Neuron (in vitro differentiated cells): Measurements from ENCODE around the gene RNF32.
"Not testable (repeated sequence)": the region's sequence is repeated elsewhere in the genome, so short reads cannot be mapped to it uniquely, and the experiment has no call there.

Source experiments
- H2AFZ ChIP-seq: one replicate; pipeline ENCODE4 v1.6.1; 2013; ENCODE audit warnings: low read depth, mild to moderate bottlenecking, inconsistent platforms, low read length, moderate library complexity
- H3K27me3 ChIP-seq: one replicate; pipeline ENCODE4 v1.6.1; 2013; ENCODE audit warnings: low read length; ENCODE audit not compliant: insufficient read depth
- H3K36me3 ChIP-seq: one replicate; pipeline ENCODE4 v1.6.1; 2013; ENCODE audit warnings: low read length; ENCODE audit not compliant: insufficient read depth
- H3K4me1 ChIP-seq: one replicate; pipeline ENCODE4 v1.6.1; 2013; ENCODE audit warnings: low read length; ENCODE audit not compliant: insufficient read depth
- H3K4me3 ChIP-seq: 2 replicates; pipeline ENCODE4 v1.5.1; 2013; ENCODE audit warnings: mild to moderate bottlenecking, low read length, moderate library complexity
- H3K9me3 ChIP-seq: one replicate; pipeline ENCODE4 v1.6.1; 2013; ENCODE audit warnings: low read length

RNF32 gene

DNA sequence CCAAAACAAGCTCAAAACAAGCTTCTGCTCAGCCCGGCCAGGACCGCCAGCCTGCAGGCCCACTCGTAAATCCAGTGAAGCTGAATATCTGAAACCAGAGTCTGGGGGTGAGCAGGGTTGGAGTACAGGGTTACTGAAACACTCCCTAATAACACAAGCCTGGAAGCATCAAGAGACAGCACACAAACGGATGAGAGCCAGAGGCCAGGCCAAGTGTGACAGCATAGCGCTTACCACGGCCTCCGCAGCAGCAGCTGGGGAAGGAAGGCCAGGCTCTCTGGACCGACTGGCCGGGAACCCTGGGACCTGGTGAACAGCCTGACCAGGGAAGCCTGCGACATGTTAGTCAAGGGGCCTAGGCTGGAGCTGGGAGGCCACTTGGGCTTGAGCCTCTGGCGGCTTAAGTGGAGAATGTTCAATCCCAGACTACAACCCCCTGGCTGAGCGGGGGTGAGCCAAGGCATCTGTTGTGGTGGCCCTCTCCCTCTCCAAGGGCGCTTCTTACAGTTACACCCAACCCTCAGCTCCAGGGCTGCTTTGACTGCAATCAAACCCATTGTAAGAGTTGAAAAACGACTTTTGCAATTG lies 21.7 kb upstream of the RNF32 start:
- Histone ChIP-seq H3K27me3 (no peaks in the 10 kb centered on the region), H2AFZ (no peak overlapping the region), H3K36me3 (no peaks in the 10 kb centered on the region), H3K4me3 (no peak overlapping the region), H3K9me3 (peaks cover 2% of the 10 kb centered on the region), H3K4me1 (peaks cover 21% of the 10 kb centered on the region)

DNA sequence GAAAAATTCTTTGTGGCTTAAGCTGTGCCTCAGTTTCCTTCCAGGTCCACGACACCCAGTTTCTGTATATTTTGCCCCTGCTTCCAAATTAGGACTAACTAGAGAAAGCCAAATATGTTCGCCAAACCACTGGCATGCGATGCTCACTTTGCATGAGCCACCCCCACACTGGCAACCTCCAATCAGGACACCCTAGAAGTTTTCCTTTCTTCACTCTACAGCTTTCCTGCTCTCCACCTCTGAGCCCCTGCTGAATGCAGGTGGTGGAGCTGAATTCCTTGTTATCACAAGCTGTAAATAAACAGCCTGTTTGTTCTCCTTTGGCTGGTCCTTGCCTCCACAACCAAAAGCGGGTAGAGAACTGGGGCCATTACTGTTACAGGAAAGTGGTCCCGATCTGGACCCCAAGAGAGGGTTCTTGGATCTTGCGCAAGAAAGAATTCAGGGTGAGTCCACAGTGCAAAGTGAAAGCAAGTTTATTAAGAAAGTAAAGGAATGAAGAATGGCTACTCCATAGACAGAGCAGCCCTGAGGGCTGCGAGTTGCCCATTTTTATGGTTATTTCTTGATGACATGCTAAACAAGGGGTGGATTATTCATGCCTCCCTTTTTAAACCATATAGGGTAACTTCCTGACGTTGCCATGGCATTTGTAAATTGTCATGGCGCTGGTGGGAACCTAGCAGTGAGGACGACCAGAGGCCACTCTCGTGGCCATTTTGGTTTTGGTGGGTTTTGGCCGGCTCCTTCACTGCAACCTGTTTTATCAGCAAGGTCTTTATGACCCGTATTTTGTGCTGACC lies 20.9 kb upstream of the RNF32 start:
- H3K27me3 ChIP-seq, H3K36me3 ChIP-seq, H2AFZ ChIP-seq, H3K4me3 ChIP-seq, H3K9me3 ChIP-seq: not testable (repeated sequence)
- H3K4me1 ChIP-seq, result peaks cover 18% of the 10 kb centered on the region

DNA sequence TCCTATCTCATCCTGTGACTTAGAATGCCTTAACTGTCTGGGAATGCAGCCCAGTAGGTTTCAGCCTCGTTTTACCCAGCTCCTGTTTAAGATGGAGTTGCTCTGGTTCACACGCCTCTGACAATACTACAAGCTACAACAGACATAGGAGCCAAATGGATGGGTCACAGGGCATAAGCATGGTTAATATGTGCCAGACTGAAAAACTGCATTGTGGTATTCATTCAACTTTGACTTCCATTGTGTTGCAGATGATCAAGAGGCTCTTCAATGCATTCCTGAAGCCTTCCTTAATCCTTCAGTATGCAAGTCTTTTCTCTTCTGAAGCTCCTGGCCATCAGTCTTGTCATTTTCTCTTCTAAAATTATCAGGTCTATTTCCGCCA lies 20.3 kb upstream of the RNF32 start:
- H3K9me3 ChIP-seq, result peaks cover 2% of the 10 kb centered on the region
- H2AFZ ChIP-seq, result no peak overlapping the region
- H3K36me3 ChIP-seq, result no peaks in the 10 kb centered on the region
- peaks cover 14% of the 10 kb centered on the region for H3K4me1 ChIP-seq
- no peaks in the 10 kb centered on the region for H3K27me3 ChIP-seq
- no peak overlapping the region for H3K4me3 ChIP-seq

DNA sequence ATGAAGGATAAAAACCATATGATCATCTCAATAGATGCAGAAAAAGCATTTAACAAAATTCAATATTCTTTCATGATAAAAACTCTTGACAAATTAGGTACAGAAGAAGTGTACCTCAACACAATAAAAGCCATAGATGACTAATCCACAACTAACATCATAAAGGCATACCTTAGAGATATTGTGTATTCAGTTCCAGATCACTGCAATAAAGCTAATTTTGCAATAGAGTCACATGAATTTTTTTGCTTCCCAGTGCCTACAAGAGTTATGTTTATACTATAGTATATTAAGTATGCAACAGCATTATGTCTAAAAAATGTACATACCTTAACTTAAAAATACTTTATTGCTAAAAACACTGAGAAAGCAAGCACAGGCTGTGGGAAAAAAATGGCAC lies 18.9 kb upstream of the RNF32 start:
- Histone ChIP-seq H3K27me3 (no peaks in the 10 kb centered on the region), H2AFZ (no peak overlapping the region), H3K4me1 (peaks cover 17% of the 10 kb centered on the region), H3K9me3 (peaks cover 2% of the 10 kb centered on the region), H3K36me3 (no peaks in the 10 kb centered on the region), H3K4me3 (no peak overlapping the region)

DNA sequence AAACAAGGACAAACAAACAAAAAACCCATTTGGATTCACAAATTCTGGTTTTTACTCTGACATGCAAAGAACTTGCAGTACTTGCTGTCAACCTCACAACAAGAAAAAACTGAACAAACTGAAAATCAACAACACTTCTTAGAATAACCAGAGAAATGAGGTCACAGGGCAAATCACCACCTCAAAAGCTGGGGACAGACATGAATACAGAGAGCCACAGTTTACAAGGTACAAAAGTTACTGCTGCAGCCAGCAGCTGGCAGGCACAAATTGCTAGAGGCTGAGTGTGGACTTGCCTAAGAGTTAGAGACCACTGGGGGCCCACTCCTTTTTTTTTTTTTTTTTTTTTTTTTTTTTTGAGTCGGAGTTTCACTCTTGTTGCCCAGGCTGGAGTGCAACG lies 15.0 kb upstream of the RNF32 start:
- Histone ChIP-seq H3K9me3 (peaks cover 7% of the 10 kb centered on the region), H3K36me3 (no peaks in the 10 kb centered on the region), H2AFZ (no peak overlapping the region), H3K4me3 (no peak overlapping the region), H3K4me1 (peaks cover 5% of the 10 kb centered on the region), H3K27me3 (no peaks in the 10 kb centered on the region)

DNA sequence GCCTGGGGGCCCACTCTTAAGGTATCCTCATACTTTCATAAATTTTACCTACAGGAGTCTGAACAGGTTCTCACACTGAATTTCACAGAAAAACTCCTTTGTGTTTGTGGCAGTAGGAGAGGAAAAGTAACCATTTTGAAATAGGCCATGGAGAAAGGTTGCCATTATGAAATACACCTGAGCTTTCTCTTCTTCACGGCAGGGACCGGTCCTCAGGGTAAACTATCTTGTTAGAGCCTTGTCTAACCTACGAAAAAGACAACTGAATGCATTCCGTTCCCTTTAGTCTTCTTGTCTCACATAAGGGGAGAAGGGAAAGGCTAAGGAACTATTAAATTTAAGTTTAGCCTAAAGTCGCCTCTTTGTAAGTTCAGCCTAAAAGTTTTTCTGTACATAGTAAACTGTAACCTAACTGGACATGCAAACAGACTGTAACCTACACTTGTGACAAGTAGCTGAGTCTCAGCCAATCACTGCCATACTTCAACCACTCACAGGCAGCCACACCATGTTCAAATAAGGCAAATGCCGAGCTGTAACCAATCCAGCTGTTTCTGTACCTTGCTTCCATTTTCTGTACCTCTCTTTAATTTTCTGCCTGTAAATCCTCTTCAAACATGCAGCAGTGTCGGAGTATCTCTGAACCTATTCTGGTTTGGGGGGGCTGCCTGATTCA lies 14.2 kb upstream of the RNF32 start:
- peaks cover 3% of the 10 kb centered on the region for H3K4me1 ChIP-seq

DNA sequence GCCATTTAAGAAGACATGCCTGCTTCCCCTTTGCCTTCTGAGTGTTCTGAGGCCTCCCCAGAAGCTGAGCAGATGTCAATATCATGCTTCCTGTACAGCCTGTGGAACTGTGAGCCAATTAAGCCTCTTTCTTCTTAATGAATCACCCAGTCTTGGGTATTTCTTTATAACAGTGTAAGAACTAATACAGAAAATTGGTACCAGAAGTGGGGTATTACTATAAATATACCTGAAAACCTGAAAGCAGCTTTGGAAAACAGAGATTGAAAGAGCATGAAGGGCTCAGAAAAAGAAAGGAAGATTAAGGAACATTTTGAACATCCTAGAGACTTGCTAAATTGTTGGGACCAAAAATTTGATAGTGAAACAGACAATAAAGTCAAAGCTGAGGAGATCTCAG lies 12.0 kb upstream of the RNF32 start:
- Histone ChIP-seq H3K27me3 (no peaks in the 10 kb centered on the region), H3K4me3 (no peak overlapping the region), H3K9me3 (peaks cover 5% of the 10 kb centered on the region), H2AFZ (no peak overlapping the region), H3K4me1 (peaks cover 3% of the 10 kb centered on the region), H3K36me3 (no peaks in the 10 kb centered on the region)

More for the DNA sequence above, 14.2 kb upstream of the RNF32 start:
- no peaks in the 10 kb centered on the region for H3K36me3 ChIP-seq
- H3K9me3 ChIP-seq, result peaks cover 5% of the 10 kb centered on the region
- no peak overlapping the region for H3K4me3 ChIP-seq
- H2AFZ ChIP-seq, result no peak overlapping the region
- no peaks in the 10 kb centered on the region for H3K27me3 ChIP-seq

DNA sequence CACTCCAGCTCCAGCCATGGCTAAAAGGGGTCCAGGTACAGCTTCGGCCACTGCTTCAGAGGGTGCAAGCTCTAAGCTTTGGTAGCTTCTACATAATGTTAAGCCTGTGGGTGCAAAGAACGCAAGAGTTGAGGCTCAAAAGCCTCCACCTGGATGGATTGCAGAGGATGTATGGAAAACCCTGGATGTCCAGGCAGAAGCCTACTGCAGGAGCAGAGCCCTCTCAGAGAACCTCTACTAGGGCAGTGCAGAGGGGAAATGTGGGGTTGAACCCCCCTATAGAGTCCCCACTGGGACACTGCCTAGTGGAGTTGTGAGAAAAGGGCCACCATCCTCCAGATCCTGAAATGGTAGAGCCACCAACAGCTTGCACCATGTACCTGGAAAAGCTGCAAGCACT lies 10.7 kb upstream of the RNF32 start:
- peaks cover 5% of the 10 kb centered on the region for H3K9me3 ChIP-seq
- H2AFZ ChIP-seq, result no peak overlapping the region
- no peak overlapping the region for H3K4me3 ChIP-seq
- peaks cover 3% of the 10 kb centered on the region for H3K4me1 ChIP-seq
- no peaks in the 10 kb centered on the region for H3K27me3 ChIP-seq
- H3K36me3 ChIP-seq, result no peaks in the 10 kb centered on the region

DNA sequence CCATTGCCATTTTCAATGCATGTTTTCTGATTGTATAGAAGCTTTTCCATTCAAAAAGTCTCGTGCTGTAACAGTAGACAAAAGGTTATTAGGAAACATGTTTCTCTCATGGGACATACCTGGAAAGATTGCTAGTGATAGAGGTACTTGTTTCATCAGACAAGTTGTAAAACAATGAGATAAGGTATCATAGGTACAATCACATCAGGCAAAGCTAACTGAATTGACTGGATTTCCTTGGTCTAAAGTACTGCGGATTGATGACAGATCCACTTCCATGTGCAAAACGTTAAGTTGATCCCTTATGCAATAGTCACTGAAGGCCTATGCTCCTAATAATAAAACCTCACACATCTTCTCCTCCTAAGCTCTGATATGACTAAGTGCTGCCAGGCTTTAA lies 6.5 kb upstream of the RNF32 start:
- Histone ChIP-seq H2AFZ (no peak overlapping the region), H3K36me3 (no peaks in the 10 kb centered on the region), H3K9me3 (peaks cover 5% of the 10 kb centered on the region), H3K4me1 (no peaks in the 10 kb centered on the region), H3K27me3 (no peaks in the 10 kb centered on the region), H3K4me3 (no peak overlapping the region)

DNA sequence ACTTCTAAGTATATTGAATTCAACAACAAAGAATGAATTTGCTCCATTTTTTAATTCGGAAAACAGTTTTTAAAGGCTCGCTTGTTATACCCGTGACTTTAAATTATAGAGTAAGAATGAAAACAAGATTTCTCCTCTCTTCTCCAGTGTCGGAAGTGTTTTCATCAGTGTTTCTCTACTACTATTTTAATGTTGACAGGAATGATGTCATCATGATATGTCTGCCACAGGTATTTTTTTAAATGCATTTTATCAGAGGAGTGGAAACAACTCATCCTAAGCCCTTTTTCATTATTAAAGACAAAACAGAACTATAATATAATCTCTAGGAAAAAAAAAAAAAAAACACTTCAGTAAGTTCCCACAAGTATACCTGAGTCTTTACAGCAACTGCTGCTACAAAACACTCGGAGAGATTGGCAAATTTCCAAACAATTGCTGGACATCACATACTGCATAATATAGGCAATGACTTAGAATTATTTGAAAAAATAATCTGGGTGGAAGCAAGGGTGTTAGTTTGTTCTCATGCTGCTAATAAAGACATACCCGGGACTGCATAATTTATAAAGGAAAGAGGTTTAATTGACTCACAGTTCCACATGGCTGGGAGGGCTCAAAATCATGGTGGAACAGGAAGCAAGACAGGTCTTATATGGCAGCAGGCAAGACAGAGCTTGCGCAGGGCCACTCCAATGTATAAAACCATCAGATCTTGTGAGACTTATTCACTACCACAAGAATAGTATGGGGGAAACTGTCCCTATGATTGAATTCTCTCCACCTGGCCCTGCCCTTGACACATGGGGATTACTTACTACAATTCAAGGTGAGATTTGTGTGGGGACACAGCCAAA lies 4.8 kb upstream of the RNF32 start:
- H3K4me3 ChIP-seq, result no peak overlapping the region
- H3K4me1 ChIP-seq, result no peaks in the 10 kb centered on the region
- H3K27me3 ChIP-seq, result no peaks in the 10 kb centered on the region
- no peak overlapping the region for H2AFZ ChIP-seq
- H3K9me3 ChIP-seq, result peaks cover 4% of the 10 kb centered on the region
- no peaks in the 10 kb centered on the region for H3K36me3 ChIP-seq

DNA sequence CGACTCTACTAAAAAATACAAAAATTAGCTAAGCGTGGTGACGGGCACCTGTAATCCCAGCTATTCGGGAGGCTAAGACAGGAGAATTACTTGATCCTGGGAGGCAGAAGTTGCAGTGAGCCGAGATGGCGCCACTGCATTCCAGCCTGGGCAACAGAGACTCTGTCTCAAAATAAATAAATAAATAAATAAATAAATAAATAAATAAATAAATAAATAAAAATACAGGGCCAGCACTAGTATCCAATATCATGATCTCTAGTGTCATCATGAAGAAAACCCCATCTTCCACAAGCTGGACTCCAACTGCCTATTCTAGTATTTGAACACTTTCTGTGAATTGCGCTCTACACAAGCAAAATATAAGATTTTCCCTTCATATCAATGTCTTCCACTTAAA lies 3.5 kb upstream of the RNF32 start:
- H3K9me3 ChIP-seq, H3K4me3 ChIP-seq: not testable (repeated sequence)

DNA sequence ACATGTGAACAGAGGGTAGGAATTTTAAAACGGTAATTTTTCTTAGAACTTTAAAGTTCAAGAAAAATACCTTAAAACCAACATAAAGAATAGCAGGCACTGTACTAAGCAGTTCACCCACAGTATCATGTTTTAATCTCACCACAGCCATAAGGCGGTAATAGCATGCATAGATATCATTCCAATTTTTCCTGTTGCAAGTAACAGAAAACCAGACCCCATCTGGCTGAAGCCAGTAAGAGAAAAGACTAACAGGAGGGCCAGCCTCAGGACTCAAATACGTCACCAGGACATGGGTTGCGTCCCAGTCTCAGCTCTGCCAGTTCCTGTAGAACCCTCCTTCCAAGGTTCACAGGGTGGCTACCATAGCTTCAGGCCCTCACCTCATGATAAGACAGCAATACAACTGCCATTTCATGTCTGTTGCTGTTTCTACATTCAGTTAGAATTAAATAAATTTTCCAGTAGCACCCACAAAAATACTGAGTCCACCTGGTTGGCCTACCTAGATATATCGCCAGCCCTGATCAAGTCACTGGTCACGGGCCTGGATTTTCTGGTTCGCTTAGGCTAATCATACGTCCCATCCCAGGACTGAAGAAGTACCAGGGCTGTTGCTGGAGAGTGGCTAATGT lies 2.0 kb upstream of the RNF32 start:
- Histone ChIP-seq H3K27me3 (no peaks in the 10 kb centered on the region), H3K36me3 (no peaks in the 10 kb centered on the region), H3K4me1 (no peaks in the 10 kb centered on the region), H3K4me3 (no peak overlapping the region), H3K9me3 (peaks cover 4% of the 10 kb centered on the region), H2AFZ (no peak overlapping the region)

More for the DNA sequence above, 3.5 kb upstream of the RNF32 start:
- not testable (repeated sequence) for H3K36me3 ChIP-seq, H3K27me3 ChIP-seq, H3K4me1 ChIP-seq, H2AFZ ChIP-seq
